ENCODE data around the gene TMEM150B.

The TMEM150B gene

GRCh38 chr19:55362174-55362989 is 37.2 kb upstream of the TMEM150B start:
- H3K27ac ChIP-seq, result no peak overlapping the region
- TF ChIP-seq CTCF (conservative IDR thresholded peaks at IDR 0.05), result no peak

DNA sequence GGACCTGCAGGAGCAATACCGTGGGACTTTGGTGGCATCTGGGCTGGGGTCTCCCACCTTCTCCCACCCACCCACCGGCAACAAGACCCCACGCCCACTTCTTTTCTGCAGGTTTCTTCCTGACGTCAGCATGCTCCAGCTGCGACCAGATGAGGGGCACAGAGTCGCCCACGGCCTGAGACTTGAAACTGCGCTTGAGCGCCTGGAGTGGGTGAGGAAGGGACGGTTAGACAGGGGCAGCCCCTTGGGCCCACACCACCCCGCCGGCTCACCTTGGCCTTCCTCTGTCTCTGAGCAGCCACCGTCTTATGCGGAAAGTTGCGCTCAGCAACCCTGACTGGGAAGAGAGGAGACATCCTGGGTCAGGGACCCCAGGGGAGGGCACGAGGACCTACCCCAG is 35.8 kb upstream of the TMEM150B start:
- no peak overlapping the region for H3K27ac ChIP-seq
- TF ChIP-seq CTCF (conservative IDR thresholded peaks at IDR 0.05), result no peak

- no peak for TF ChIP-seq CTCF (conservative IDR thresholded peaks at IDR 0.05)
- H3K27ac ChIP-seq, result no peak overlapping the region
Observed at GRCh38 chr19:55358943-55359908, 34.1 kb upstream of the TMEM150B start.

DNA sequence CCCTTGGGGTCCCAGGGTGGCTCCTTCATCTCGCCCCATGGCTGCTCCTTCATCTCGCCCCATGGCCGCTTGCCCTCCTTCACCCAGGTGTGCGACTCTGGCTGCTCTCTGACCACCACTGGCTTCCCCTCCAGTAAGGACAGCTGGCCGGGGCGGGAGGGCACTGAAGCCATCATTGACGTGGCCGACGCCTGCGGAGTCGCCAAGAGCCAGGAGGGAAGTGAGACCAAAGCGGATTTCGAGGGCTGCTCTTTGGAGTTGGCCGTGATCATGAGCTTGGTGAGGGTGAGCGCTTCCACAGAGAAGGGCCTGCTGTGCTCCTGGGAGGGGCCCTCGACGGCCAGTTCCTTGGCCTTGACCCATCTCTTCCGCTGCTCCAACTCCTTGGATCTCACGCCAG is 33.4 kb upstream of the TMEM150B start:
- no peak overlapping the region for H3K27ac ChIP-seq
- TF ChIP-seq CTCF (conservative IDR thresholded peaks at IDR 0.05), result no peak

- H3K27ac ChIP-seq, result no peak overlapping the region
- TF ChIP-seq CTCF (conservative IDR thresholded peaks at IDR 0.05), result no peak
Observed at GRCh38 chr19:55355213-55355821, 30.2 kb upstream of the TMEM150B start.

GRCh38 chr19:55354698-55355212 is 29.6 kb upstream of the TMEM150B start, which contains the start of gene COX6B2:
Gene COX6B2 (minus strand): TSS chr19:55354719. CDS start chr19:55354521, 198 bp downstream.
- H3K27ac ChIP-seq, result no peak within 1 kb of the TSS
- TF ChIP-seq CTCF (conservative IDR thresholded peaks at IDR 0.05), result no peak

Measured in VCaP (cell line).